Spleen (tissue), 7 donors: ENCODE results near the gene GMDS.

Experiments used
- POLR2A ChIP-seq, 3 donors: fragments of 450-650 bp; IDR thresholded peaks; one replicate each; pipeline ENCODE4 v1.5.1; 2017; ENCODE audit warnings: antibody characterized with exemption in 3 of 3, mild to moderate bottlenecking in 1 of 3
- POLR2AphosphoS5 ChIP-seq, 3 donors: sonication (generic); formaldehyde crosslinking; IDR thresholded peaks; one replicate each; pipeline ENCODE4 v1.5.1; 2017; ENCODE audit warnings: antibody characterized with exemption in 3 of 3
- TF ChIP-seq, protein P1 (sequence below), 11 experiments: fragments of 200-600 bp in 7 of 11; fragments of 450-650 bp in 4 of 11; sonication (generic) in 4 of 11; IDR thresholded peaks in 8 of 11; conservative IDR thresholded peaks in 3 of 11; 1 replicate in 7 of 11; 2 replicates in 4 of 11; pipeline versions ENCODE4 v1.4.0 to v1.8.0; 2016 to 2021; ENCODE audit warnings: antibody characterized with exemption in 11 of 11, inconsistent platforms in 4 of 11, mild to moderate bottlenecking in 1 of 11
- donor health status: DM: no; HTN: no; CAD: no; lungs with moderate emphysema.
- donor health status: DM: no; HTN: no; CAD: no.
- donor health status: DM: no; HTN: no; CAD: no.

DNA sequence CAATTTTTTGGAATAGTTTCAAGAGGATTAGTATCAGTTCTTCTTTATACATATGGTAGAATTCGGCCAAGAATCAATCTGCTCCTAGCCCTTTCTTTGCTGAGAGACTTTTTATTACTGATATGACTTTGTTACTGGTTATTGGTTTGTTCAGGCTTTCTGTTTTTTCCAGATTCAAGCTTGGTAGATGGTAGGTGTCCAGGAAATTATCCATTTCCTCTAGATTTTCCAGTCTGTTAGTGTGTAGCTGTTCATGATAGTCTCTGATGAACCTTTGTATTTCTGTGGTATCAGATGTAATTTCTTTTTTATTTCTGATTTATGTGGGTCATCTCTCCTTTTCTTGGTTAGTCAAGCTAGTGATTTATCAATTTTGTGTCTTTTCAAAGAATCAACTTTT lies 167.6 kb downstream of the GMDS start:
- TF ChIP-seq, protein P1, sequence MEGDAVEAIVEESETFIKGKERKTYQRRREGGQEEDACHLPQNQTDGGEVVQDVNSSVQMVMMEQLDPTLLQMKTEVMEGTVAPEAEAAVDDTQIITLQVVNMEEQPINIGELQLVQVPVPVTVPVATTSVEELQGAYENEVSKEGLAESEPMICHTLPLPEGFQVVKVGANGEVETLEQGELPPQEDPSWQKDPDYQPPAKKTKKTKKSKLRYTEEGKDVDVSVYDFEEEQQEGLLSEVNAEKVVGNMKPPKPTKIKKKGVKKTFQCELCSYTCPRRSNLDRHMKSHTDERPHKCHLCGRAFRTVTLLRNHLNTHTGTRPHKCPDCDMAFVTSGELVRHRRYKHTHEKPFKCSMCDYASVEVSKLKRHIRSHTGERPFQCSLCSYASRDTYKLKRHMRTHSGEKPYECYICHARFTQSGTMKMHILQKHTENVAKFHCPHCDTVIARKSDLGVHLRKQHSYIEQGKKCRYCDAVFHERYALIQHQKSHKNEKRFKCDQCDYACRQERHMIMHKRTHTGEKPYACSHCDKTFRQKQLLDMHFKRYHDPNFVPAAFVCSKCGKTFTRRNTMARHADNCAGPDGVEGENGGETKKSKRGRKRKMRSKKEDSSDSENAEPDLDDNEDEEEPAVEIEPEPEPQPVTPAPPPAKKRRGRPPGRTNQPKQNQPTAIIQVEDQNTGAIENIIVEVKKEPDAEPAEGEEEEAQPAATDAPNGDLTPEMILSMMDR (IDR thresholded peaks at IDR 0.05 in 8 of 11, conservative IDR thresholded peaks at IDR 0.05 in 3 of 11) = no peak
- no peak for TF ChIP-seq POLR2A (IDR thresholded peaks at IDR 0.05)
- no peak for TF ChIP-seq POLR2AphosphoS5 (IDR thresholded peaks at IDR 0.05)
